Activated CD4-positive, alpha-beta memory T cell treated with anti-CD3 and anti-CD28 coated beads, Interleukin-2, amount 10 ng/mL, durations not matched to agents 7 days and 5 days (primary cell): ENCODE data around the gene SERPINA10. TPM values are rescaled to one million over a fixed set of nuclear protein-coding genes. Genes with fewer than 3 reads are reported as not detected.

Experiments used
- CTCF ChIA-PET: fragments of 350-600 bp; sonication (Branson Sonifier 250); formaldehyde crosslinking; loops from one replicate; lab custom pipeline; 2021; ENCODE audit warnings: antibody characterized with exemption, inconsistent platforms; lab: Charles Lee
- POLR2A ChIA-PET: fragments of 350-600 bp; sonication (Branson Sonifier 250); formaldehyde crosslinking; loops from one replicate; lab custom pipeline; 2021; ENCODE audit warnings: antibody characterized with exemption; lab: Charles Lee
- DNase-seq: peaks from one replicate; pipeline ENCODE4 v3.0.0-alpha.2; 2020
- H3K27ac Mint-ChIP-seq: one replicate; pipeline ENCODE4 v1.8.0; 2021; ENCODE audit warnings: mild to moderate bottlenecking, mixed read lengths
- H3K27me3 Mint-ChIP-seq: one replicate; pipeline ENCODE4 v1.8.0; 2021; ENCODE audit warnings: mixed read lengths
- H3K36me3 Mint-ChIP-seq: one replicate; pipeline ENCODE4 v1.8.0; 2021; ENCODE audit warnings: low read depth, mixed read lengths
- H3K4me1 Mint-ChIP-seq: one replicate; pipeline ENCODE4 v1.8.0; 2021; ENCODE audit warnings: mixed read lengths
- H3K4me3 Mint-ChIP-seq: one replicate; pipeline ENCODE4 v1.8.0; 2021; ENCODE audit warnings: mild to moderate bottlenecking, mixed read lengths
- H3K9me3 Mint-ChIP-seq: one replicate; pipeline ENCODE4 v1.8.0; 2021; ENCODE audit warnings: mixed read lengths
- total RNA-seq, 2 experiments: library from RNA; stranded (reverse); gene quantifications; one replicate each; pipeline ENCODE4 v1.2.3, GENCODE V29; 2021

The SERPINA10 gene
- not detected for total RNA-seq

GRCh38 chr14:94292872-94293577, at the start of gene SERPINA10:
SERPINA10 (minus strand) TSS chr14:94293268; CDS start chr14:94290593, 2,675 bp downstream.
- ChIA-PET CTCF (no interaction called here), POLR2A (no interaction called here)
- H3K9me3 Mint-ChIP-seq: no peaks in the 10 kb centered on the region
- no peaks in the 10 kb centered on the region for H3K36me3 Mint-ChIP-seq
- DNase-seq: no peak
- H3K27ac Mint-ChIP-seq: no peak within 1 kb of the TSS
- no peaks in the 10 kb centered on the region for H3K4me1 Mint-ChIP-seq
- no peaks in the 10 kb centered on the region for H3K27me3 Mint-ChIP-seq
- no peak within 1 kb of the TSS for H3K4me3 Mint-ChIP-seq

GRCh38 chr14:94342334-94342934, 49.4 kb upstream of the SERPINA10 start:
- CTCF ChIA-PET: no interaction called here
- Mint-ChIP-seq H3K27me3 (no peaks in the 10 kb centered on the region), H3K27ac (no peak overlapping the region), H3K4me3 (no peak overlapping the region), H3K9me3 (peaks cover 7% of the 10 kb centered on the region), H3K4me1 (peaks cover 18% of the 10 kb centered on the region), H3K36me3 (peaks cover 3% of the 10 kb centered on the region)
- DNase-seq: no peak
- POLR2A ChIA-PET: no interaction called here

- DNase-seq: no peak
- Mint-ChIP-seq H3K4me3 (no peak overlapping the region), H3K27me3 (no peaks in the 10 kb centered on the region), H3K36me3 (peaks cover 3% of the 10 kb centered on the region), H3K9me3 (peaks cover 6% of the 10 kb centered on the region), H3K27ac (no peak overlapping the region), H3K4me1 (peaks cover 18% of the 10 kb centered on the region)
- ChIA-PET POLR2A (no interaction called here), CTCF (no interaction called here)
These were observed 48.7 kb upstream of the SERPINA10 start for GRCh38 chr14:94341656-94342333.

- no peak for DNase-seq
- Mint-ChIP-seq H3K27ac (no peak overlapping the region), H3K4me3 (no peak overlapping the region), H3K9me3 (peaks cover 6% of the 10 kb centered on the region), H3K27me3 (no peaks in the 10 kb centered on the region), H3K36me3 (peaks cover 3% of the 10 kb centered on the region), H3K4me1 (peaks cover 14% of the 10 kb centered on the region)
- ChIA-PET POLR2A (no interaction called here), CTCF (no interaction called here)
These were observed 47.5 kb upstream of the SERPINA10 start for GRCh38 chr14:94340533-94340932.

- CTCF ChIA-PET: no interaction called here
These were observed 45.0 kb upstream of the SERPINA10 start for GRCh38 chr14:94338023-94338422.

DNA sequence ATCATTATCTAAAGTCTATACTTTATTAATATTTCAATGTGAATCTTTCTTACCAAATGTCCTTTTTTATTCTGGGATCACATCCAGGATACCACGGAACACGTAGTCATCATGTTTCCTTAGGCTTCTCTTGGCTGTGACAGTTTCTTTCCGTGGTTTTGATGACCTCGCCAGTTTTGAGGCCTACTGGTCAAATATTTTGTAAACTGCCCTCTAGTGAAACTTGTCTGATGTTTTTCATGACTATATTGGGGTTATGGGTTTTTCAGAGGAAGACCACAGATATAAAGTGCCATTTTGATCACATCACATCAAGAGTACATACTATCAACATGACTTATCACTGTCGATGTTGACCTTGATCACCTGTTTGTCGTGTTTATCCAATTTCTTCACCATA, 44.2 kb upstream of the SERPINA10 start:
- Mint-ChIP-seq H3K4me1 (peaks cover 9% of the 10 kb centered on the region), H3K27ac (no peak overlapping the region), H3K27me3 (peaks cover 1% of the 10 kb centered on the region), H3K9me3 (peaks cover 6% of the 10 kb centered on the region), H3K4me3 (no peak overlapping the region), H3K36me3 (peaks cover 3% of the 10 kb centered on the region)
- POLR2A ChIA-PET: no interaction called here
- CTCF ChIA-PET: no interaction called here
- no peak for DNase-seq

More at GRCh38 chr14:94338023-94338422, 45.0 kb upstream of the SERPINA10 start:
- Mint-ChIP-seq H3K27me3 (peaks cover 1% of the 10 kb centered on the region), H3K4me3 (no peak overlapping the region), H3K27ac (no peak overlapping the region), H3K36me3 (peaks cover 3% of the 10 kb centered on the region), H3K9me3 (peaks cover 6% of the 10 kb centered on the region), H3K4me1 (peaks cover 9% of the 10 kb centered on the region)
- POLR2A ChIA-PET: no interaction called here
- no peak for DNase-seq

DNA sequence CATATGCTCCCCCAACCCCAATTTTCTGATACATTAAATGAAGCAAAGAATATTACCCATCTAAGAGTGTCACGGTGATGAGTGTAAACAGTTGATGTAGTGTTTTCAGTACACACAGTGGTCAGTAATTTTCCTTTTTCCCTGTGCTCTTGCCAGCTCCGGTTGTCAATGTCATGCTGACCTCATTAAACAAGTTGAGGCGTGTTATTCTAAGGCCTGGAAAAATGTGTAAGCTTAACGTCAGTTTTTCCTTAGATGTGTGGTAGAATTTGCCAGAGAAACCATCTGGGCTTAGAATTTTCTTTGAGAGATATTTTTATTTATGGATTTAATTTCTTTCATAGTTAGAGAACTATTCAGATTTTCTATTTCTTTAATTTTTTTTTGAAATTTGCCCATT, 41.8 kb upstream of the SERPINA10 start:
- Mint-ChIP-seq H3K27me3 (peaks cover 1% of the 10 kb centered on the region), H3K4me1 (no peaks in the 10 kb centered on the region), H3K36me3 (no peaks in the 10 kb centered on the region), H3K4me3 (no peak overlapping the region), H3K9me3 (no peaks in the 10 kb centered on the region), H3K27ac (no peak overlapping the region)
- ChIA-PET POLR2A (no interaction called here), CTCF (no interaction called here)
- no peak for DNase-seq

GRCh38 chr14:94332587-94332986, 39.5 kb upstream of the SERPINA10 start:
- Mint-ChIP-seq H3K36me3 (no peaks in the 10 kb centered on the region), H3K9me3 (no peaks in the 10 kb centered on the region), H3K4me3 (no peak overlapping the region), H3K27ac (no peak overlapping the region), H3K27me3 (peaks cover 1% of the 10 kb centered on the region), H3K4me1 (no peaks in the 10 kb centered on the region)
- no peak for DNase-seq
- ChIA-PET POLR2A (no interaction called here), CTCF (no interaction called here)

GRCh38 chr14:94332063-94332583, 39.1 kb upstream of the SERPINA10 start:
- DNase-seq: no peak
- H3K36me3 Mint-ChIP-seq: no peaks in the 10 kb centered on the region
- no peak overlapping the region for H3K27ac Mint-ChIP-seq
- no peak overlapping the region for H3K4me3 Mint-ChIP-seq
- no peaks in the 10 kb centered on the region for H3K4me1 Mint-ChIP-seq
- H3K9me3 Mint-ChIP-seq: no peaks in the 10 kb centered on the region
- ChIA-PET CTCF (no interaction called here), POLR2A (no interaction called here)
- H3K27me3 Mint-ChIP-seq: peaks cover 1% of the 10 kb centered on the region

DNA sequence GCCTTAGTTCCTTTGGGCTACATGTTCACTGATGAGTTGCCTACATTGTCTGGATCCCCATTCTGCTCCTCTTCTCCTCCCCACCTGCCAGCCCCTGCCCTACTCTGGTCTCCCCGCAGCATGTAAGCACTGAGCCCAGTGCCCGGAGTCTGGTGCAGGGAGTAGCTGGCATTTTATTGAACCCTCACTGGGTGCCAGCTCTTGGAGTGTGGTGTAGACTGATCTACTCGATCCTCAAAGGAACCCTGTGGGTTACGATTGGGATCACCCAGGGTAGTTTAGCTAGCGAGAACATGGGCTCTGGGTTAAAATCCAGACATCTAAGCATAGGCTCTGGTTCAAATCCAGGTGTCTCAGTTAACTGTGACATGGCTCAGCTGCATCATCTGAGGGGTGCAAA, 38.4 kb upstream of the SERPINA10 start:
- Mint-ChIP-seq H3K9me3 (no peaks in the 10 kb centered on the region), H3K27ac (no peak overlapping the region), H3K27me3 (peaks cover 1% of the 10 kb centered on the region), H3K4me3 (no peak overlapping the region), H3K36me3 (no peaks in the 10 kb centered on the region), H3K4me1 (no peaks in the 10 kb centered on the region)
- no peak for DNase-seq
- ChIA-PET POLR2A (no interaction called here), CTCF (no interaction called here)

DNA sequence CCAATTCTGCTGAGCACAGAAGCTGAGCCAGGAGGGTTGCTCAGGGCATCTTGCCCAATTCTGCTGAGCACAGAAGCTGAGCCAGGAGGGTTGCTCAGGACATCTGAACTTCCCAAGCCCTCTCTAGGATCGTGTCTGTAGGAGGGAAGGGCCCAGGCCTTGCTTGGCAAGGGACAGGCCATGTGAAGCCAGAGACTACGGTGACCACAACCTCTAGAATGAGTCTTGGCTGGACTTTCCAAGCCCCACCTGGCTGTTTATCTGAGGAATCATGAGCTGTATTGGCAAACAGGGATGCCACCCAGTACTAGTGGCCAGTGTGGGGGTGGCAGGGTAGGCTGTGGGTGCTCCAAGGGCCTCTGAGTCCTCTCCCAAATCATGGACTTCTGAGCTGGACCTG, 37.8 kb upstream of the SERPINA10 start:
- Mint-ChIP-seq H3K4me1 (no peaks in the 10 kb centered on the region), H3K36me3 (no peaks in the 10 kb centered on the region), H3K4me3 (no peak overlapping the region), H3K27ac (no peak overlapping the region), H3K9me3 (no peaks in the 10 kb centered on the region), H3K27me3 (peaks cover 1% of the 10 kb centered on the region)
- no peak for DNase-seq
- ChIA-PET POLR2A (interaction anchor here (0.7 kb wide), 1 partner anchor 19 kb away, joined by 3 read pairs; no protein-coding TSS in a partner anchor), CTCF (interaction anchor here (0.6 kb wide), 1 partner anchor 171 kb away, joined by 3 read pairs; no protein-coding TSS in a partner anchor)

DNA sequence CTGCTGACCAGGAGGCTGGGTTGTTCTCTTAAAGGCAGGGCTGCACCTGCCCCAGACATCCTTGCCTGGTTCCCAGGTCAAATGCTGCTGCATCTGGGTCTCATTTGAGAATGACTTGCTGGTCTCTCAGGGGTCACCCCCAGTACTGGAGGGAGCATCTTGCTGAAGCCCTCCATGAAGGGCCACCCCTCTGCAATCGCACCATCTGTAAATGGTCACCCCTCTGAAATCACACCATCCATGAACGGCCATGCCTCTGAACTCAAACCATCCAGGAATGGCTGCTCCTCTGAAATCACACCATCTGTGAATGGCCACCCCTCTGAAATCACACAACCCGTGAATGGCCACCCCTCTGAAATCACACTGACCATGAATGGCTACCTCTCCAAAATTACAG, 37.4 kb upstream of the SERPINA10 start:
- peaks cover 1% of the 10 kb centered on the region for H3K27me3 Mint-ChIP-seq
- POLR2A ChIA-PET: interaction anchor here (0.7 kb wide), 1 partner anchor 20 kb away, joined by 3 read pairs; no protein-coding TSS in a partner anchor

DNA sequence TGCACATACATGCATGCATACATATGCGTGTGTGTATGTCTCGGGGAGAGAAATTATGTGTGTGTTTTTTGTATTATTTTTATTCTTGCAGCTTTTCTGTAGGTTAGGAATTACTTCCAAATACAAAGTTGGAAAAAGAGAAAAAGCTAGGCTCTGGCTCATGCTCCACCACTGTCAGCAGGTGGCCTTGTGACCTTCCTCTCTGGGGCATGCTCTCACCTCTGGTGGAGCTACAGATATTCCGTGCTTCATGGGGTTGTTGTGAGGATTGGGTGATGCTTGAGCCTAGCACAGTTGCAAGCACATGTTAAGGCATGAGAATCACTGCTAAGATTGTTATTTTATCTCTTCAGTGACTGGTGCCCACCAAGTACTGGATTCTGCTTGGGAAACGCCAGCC, 36.8 kb upstream of the SERPINA10 start:
- CTCF ChIA-PET: no interaction called here
- Mint-ChIP-seq H3K4me1 (no peaks in the 10 kb centered on the region), H3K4me3 (no peak overlapping the region), H3K9me3 (no peaks in the 10 kb centered on the region), H3K27me3 (peaks cover 1% of the 10 kb centered on the region), H3K36me3 (no peaks in the 10 kb centered on the region), H3K27ac (no peak overlapping the region)
- POLR2A ChIA-PET: no interaction called here
- no peak for DNase-seq

More for the DNA sequence above, 37.4 kb upstream of the SERPINA10 start:
- no peak overlapping the region for H3K27ac Mint-ChIP-seq
- H3K4me1 Mint-ChIP-seq: no peaks in the 10 kb centered on the region
- CTCF ChIA-PET: no interaction called here
- H3K36me3 Mint-ChIP-seq: no peaks in the 10 kb centered on the region
- no peak overlapping the region for H3K4me3 Mint-ChIP-seq
- no peak for DNase-seq
- no peaks in the 10 kb centered on the region for H3K9me3 Mint-ChIP-seq
